ENCODE results near the gene PDE9A. TPM values are rescaled to one million over a fixed set of nuclear protein-coding genes. Genes with fewer than 3 reads are reported as not detected.
A peak's percentile ranks its signal among the peaks of the same experiment; 100 is the strongest.

PDE9A gene
- total RNA-seq, 1 experiment from 2014 or later = 8.4 TPM

- H3K4me1 ChIP-seq (replicated peaks; ENCODE audit: insufficient read depth) = 0 out of 2 replicates have a peak, but pooled peaks cover 7% of the 10 kb centered on the region
- no peak overlapping the region for H2AFZ ChIP-seq
- peak in 1 of 2 experiments; percentile 36 for DNase-seq
- H3K36me3 ChIP-seq (ENCODE audit: low read depth) = no peaks in the 10 kb centered on the region
- no peaks in the 10 kb centered on the region for H3K27me3 ChIP-seq (ENCODE audit: insufficient read depth, low read depth)
- H3K27ac ChIP-seq = no peak overlapping the region
- POLR2A ChIA-PET (ENCODE audit: unreplicated experiment) = no interaction called here
- no peaks in the 10 kb centered on the region for H4K20me1 ChIP-seq (ENCODE audit: insufficient read depth)
- H3K9me3 ChIP-seq (ENCODE audit: insufficient read depth, low read depth) = no peaks in the 10 kb centered on the region
- no peaks in the 10 kb centered on the region for H3K9me2 ChIP-seq (ENCODE audit: insufficient read depth)
- no peak overlapping the region for H3K4me3 ChIP-seq
- intact Hi-C loops (cut with micrococcal nuclease; ENCODE audit: unreplicated experiment) = no loop called here
- CTCF ChIA-PET = no interaction called here
- no peak overlapping the region for H3K4me2 ChIP-seq
- no peaks in the 10 kb centered on the region for H3K79me2 ChIP-seq (ENCODE audit: low read depth)
- TF ChIP-seq, protein P1, sequence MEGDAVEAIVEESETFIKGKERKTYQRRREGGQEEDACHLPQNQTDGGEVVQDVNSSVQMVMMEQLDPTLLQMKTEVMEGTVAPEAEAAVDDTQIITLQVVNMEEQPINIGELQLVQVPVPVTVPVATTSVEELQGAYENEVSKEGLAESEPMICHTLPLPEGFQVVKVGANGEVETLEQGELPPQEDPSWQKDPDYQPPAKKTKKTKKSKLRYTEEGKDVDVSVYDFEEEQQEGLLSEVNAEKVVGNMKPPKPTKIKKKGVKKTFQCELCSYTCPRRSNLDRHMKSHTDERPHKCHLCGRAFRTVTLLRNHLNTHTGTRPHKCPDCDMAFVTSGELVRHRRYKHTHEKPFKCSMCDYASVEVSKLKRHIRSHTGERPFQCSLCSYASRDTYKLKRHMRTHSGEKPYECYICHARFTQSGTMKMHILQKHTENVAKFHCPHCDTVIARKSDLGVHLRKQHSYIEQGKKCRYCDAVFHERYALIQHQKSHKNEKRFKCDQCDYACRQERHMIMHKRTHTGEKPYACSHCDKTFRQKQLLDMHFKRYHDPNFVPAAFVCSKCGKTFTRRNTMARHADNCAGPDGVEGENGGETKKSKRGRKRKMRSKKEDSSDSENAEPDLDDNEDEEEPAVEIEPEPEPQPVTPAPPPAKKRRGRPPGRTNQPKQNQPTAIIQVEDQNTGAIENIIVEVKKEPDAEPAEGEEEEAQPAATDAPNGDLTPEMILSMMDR (conservative IDR thresholded peaks at IDR 0.05) = no peak
- TF ChIP-seq EZH2 (IDR thresholded peaks at IDR 0.05; ENCODE audit: low read depth) = no peak
- BruUV-seq (replicated peaks) = no TSS peak
- no peaks in the 10 kb centered on the region for H3F3A ChIP-seq (ENCODE audit: insufficient read depth, low read depth)
Observed at GRCh38 chr21:42820616-42821465, 167.4 kb downstream of the PDE9A start.

Other genes starting within 250 kb of the PDE9A start
- gene UBASH3A, start 249.7 kb upstream of the PDE9A start, total RNA-seq (2021) = not detected in 2 replicates
- gene RSPH1, start 157.4 kb upstream of the PDE9A start, total RNA-seq (2021) = 4.3 and 8.0 TPM in 2 replicates
- gene SLC37A1, start 139.8 kb upstream of the PDE9A start, total RNA-seq (2021) = 23.5 and 26.7 TPM in 2 replicates
- 17.6 and 18.7 TPM in 2 replicates for gene WDR4, start 225.9 kb downstream of the PDE9A start, total RNA-seq (2021)
- gene NDUFV3, start 239.7 kb downstream of the PDE9A start, total RNA-seq (2021) = 19.4 and 20.7 TPM in 2 replicates